ENCODE data around the gene RGS7BP.

The RGS7BP gene

GRCh38 chr5:64518793-64519192, 13.0 kb downstream of the RGS7BP start:
- TF ChIP-seq GATA2 (IDR thresholded peaks at IDR 0.05; ENCODE audit: low read depth, low read length) (no peak), GATA3 (IDR thresholded peaks at IDR 0.05; ENCODE audit: low read depth, low read length) (no peak)

GRCh38 chr5:64519263-64519662, 13.4 kb downstream of the RGS7BP start:
- no peak for TF ChIP-seq GATA2 (IDR thresholded peaks at IDR 0.05; ENCODE audit: low read depth, low read length)
- no peak for TF ChIP-seq GATA3 (IDR thresholded peaks at IDR 0.05; ENCODE audit: low read depth, low read length)

GRCh38 chr5:64526734-64527439, 21.1 kb downstream of the RGS7BP start:
- no peak for TF ChIP-seq GATA3 (IDR thresholded peaks at IDR 0.05; ENCODE audit: low read depth, low read length)
- TF ChIP-seq GATA2 (IDR thresholded peaks at IDR 0.05; ENCODE audit: low read depth, low read length): no peak

- TF ChIP-seq GATA3 (IDR thresholded peaks at IDR 0.05; ENCODE audit: low read depth, low read length): no peak
- TF ChIP-seq GATA2 (IDR thresholded peaks at IDR 0.05; ENCODE audit: low read depth, low read length): no peak
These were observed 24.3 kb downstream of the RGS7BP start for GRCh38 chr5:64530076-64530475.

- TF ChIP-seq GATA3 (IDR thresholded peaks at IDR 0.05; ENCODE audit: low read depth, low read length): no peak
- TF ChIP-seq GATA2 (IDR thresholded peaks at IDR 0.05; ENCODE audit: low read depth, low read length): no peak
These were observed 26.4 kb downstream of the RGS7BP start for GRCh38 chr5:64532212-64532611.

GRCh38 chr5:64532657-64533056, 26.8 kb downstream of the RGS7BP start:
- no peak for TF ChIP-seq GATA3 (IDR thresholded peaks at IDR 0.05; ENCODE audit: low read depth, low read length)
- TF ChIP-seq GATA2 (IDR thresholded peaks at IDR 0.05; ENCODE audit: low read depth, low read length): no peak

- TF ChIP-seq GATA3 (IDR thresholded peaks at IDR 0.05; ENCODE audit: low read depth, low read length) (no peak), GATA2 (IDR thresholded peaks at IDR 0.05; ENCODE audit: low read depth, low read length) (no peak)
These were observed 28.2 kb downstream of the RGS7BP start for GRCh38 chr5:64534033-64534432.

GRCh38 chr5:64557911-64558310, 52.1 kb downstream of the RGS7BP start:
- no peak for TF ChIP-seq GATA3 (IDR thresholded peaks at IDR 0.05; ENCODE audit: low read depth, low read length)
- no peak for TF ChIP-seq GATA2 (IDR thresholded peaks at IDR 0.05; ENCODE audit: low read depth, low read length)

GRCh38 chr5:64566310-64566916, 60.6 kb downstream of the RGS7BP start:
- TF ChIP-seq GATA2 (IDR thresholded peaks at IDR 0.05; ENCODE audit: low read depth, low read length) (no peak), GATA3 (IDR thresholded peaks at IDR 0.05; ENCODE audit: low read depth, low read length) (no peak)

- TF ChIP-seq GATA2 (IDR thresholded peaks at IDR 0.05; ENCODE audit: low read depth, low read length) (no peak), GATA3 (IDR thresholded peaks at IDR 0.05; ENCODE audit: low read depth, low read length) (no peak)
These were observed 64.0 kb downstream of the RGS7BP start for GRCh38 chr5:64569858-64570257.

GRCh38 chr5:64570395-64570996, 64.7 kb downstream of the RGS7BP start:
- no peak for TF ChIP-seq GATA2 (IDR thresholded peaks at IDR 0.05; ENCODE audit: low read depth, low read length)
- no peak for TF ChIP-seq GATA3 (IDR thresholded peaks at IDR 0.05; ENCODE audit: low read depth, low read length)

- TF ChIP-seq GATA3 (IDR thresholded peaks at IDR 0.05; ENCODE audit: low read depth, low read length): no peak
- no peak for TF ChIP-seq GATA2 (IDR thresholded peaks at IDR 0.05; ENCODE audit: low read depth, low read length)
These were observed 69.7 kb downstream of the RGS7BP start for GRCh38 chr5:64575561-64575960.

- TF ChIP-seq GATA2 (IDR thresholded peaks at IDR 0.05; ENCODE audit: low read depth, low read length): no peak
- no peak for TF ChIP-seq GATA3 (IDR thresholded peaks at IDR 0.05; ENCODE audit: low read depth, low read length)
These were observed 70.4 kb downstream of the RGS7BP start for GRCh38 chr5:64576250-64576649.

- no peak for TF ChIP-seq GATA3 (IDR thresholded peaks at IDR 0.05; ENCODE audit: low read depth, low read length)
- no peak for TF ChIP-seq GATA2 (IDR thresholded peaks at IDR 0.05; ENCODE audit: low read depth, low read length)
These were observed 79.8 kb downstream of the RGS7BP start for GRCh38 chr5:64585646-64586045.

- TF ChIP-seq GATA2 (IDR thresholded peaks at IDR 0.05; ENCODE audit: low read depth, low read length) (no peak), GATA3 (IDR thresholded peaks at IDR 0.05; ENCODE audit: low read depth, low read length) (no peak)
These were observed 81.6 kb downstream of the RGS7BP start for GRCh38 chr5:64587370-64587769.

All from SH-SY5Y (cell line).